ENCODE data around the gene ISM2. TPM values are rescaled to one million over a fixed set of nuclear protein-coding genes. Genes with fewer than 3 reads are reported as not detected.

Gene ISM2
- total and polyA plus RNA-seq, 2 of the 8 experiments (the other 6 are each of a cell fraction or from before 2014, with no cell fraction given), result 0.52 to 0.79 TPM

DNA sequence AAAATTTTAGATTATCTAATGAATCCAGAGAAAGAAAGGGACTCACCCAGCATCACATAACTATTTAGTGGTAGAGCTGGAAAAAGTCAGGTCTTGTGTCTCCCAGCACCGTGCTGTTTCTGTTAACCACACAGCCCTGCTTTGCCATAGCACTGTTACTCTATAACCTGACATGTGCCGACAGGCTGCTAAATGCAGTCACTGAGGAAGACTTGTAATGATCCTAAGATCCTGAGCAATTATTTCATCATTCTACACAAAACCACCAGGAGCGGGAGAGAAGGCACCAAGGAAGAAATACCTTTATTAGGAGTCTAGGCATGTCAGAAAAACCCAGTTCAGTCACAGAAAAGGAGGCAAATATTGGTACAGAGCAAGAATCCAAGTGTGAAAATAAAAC is 72.2 kb downstream of the ISM2 start:
- peaks cover 10 to 32% (median 25%) of the 10 kb centered on the region in 4 experiments for H3K36me3 ChIP-seq (ENCODE audit: control insufficient read depth in 2 of 4, insufficient read depth in 4 of 4, low read length in 3 of 4)
- peaks cover 2 to 8% (median 4%) of the 10 kb centered on the region in 4 experiments; a peak in 4 of 7 replicates for H3K4me1 ChIP-seq (replicated peaks in 1 of 4; ENCODE audit: control insufficient read depth in 3 of 4, insufficient read depth in 4 of 4, low read length in 3 of 4)
- no peak overlapping the region for H3K23ac ChIP-seq (ENCODE audit: insufficient read length)
- H3K4me2 ChIP-seq (ENCODE audit: insufficient read depth in 1 of 2, low read depth in 2 of 2, low read length in 2 of 2), result no peak overlapping the region
- no peak overlapping the region for H4K8ac ChIP-seq (ENCODE audit: extremely low read depth, insufficient read depth, low read length)
- H2BK12ac ChIP-seq (ENCODE audit: low read depth, low read length), result no peak overlapping the region
- H3K9me3 ChIP-seq (ENCODE audit: insufficient read depth in 2 of 2, low read depth in 1 of 2, low read length in 1 of 2), result no peaks in the 10 kb centered on the region
- no peaks in the 10 kb centered on the region for H4K20me1 ChIP-seq (replicated peaks in 1 of 2; ENCODE audit: control insufficient read depth in 1 of 2, insufficient read depth in 2 of 2, low read length in 2 of 2)
- WGBS, 2 experiments (ENCODE audit: extremely low coverage in 1 of 2, insufficient coverage in 1 of 2, insufficient read length in 1 of 2, insufficient replicate concordance in 2 of 2, low coverage in 1 of 2, low lambda C conversion rate in 2 of 2, missing lambda C conversion rate in 1 of 2), result 95% methylated on average over 3 of the region's 3 CpGs; no CpG with 5 or more reads in 1 of the 2 experiments
- ChIA-PET CTCF (ENCODE audit: partially characterized antibody) (interaction anchor here (0.9 to 2.2 kb wide), 5 partner anchors 28 to 181 kb away, joined by 3 to 9 read pairs (median 5); no protein-coding TSS in a partner anchor), POLR2A (ENCODE audit: partially characterized antibody) (no interaction called here)
- H3K27ac ChIP-seq (ENCODE audit: low read depth, low read length), result no peak overlapping the region
- no peak overlapping the region for H2AFZ ChIP-seq (ENCODE audit: low read length)
- no peak overlapping the region for H2BK20ac ChIP-seq (ENCODE audit: low read length)
- no peak overlapping the region for H3K4ac ChIP-seq (replicated peaks; ENCODE audit: insufficient read length, low read depth, low read length)
- no peaks in the 10 kb centered on the region for H3K79me2 ChIP-seq (ENCODE audit: control insufficient read depth in 1 of 2, insufficient read depth in 2 of 2, low read length in 2 of 2)
- no peak overlapping the region for H2BK15ac ChIP-seq (ENCODE audit: low read length)
- H2AK5ac ChIP-seq (ENCODE audit: low read depth, low read length), result no peak overlapping the region
- H3K9ac ChIP-seq (replicated peaks in 1 of 4; ENCODE audit: extremely low read depth in 1 of 4, low read depth in 3 of 4, low read length in 3 of 4), result no peak overlapping the region
- no peak overlapping the region for H3K18ac ChIP-seq (ENCODE audit: extremely low read depth, low read length)
- no peaks in the 10 kb centered on the region for H3K27me3 ChIP-seq (replicated peaks in 1 of 4; ENCODE audit: control insufficient read depth in 3 of 4, extremely low read depth in 1 of 4, insufficient read depth in 3 of 4, low read length in 3 of 4)
- H3K56ac ChIP-seq (replicated peaks; ENCODE audit: insufficient read length, low read depth, low read length), result no peak overlapping the region
- no peak overlapping the region for H4K5ac ChIP-seq (ENCODE audit: insufficient read length, low read depth, low read length)
- DNase-seq (ENCODE audit: low read depth in 1 of 2, low spot score in 2 of 2) (no peak), FAIRE-seq (no peak)
- no peak for TF ChIP-seq SP2 (IDR thresholded peaks at IDR 0.05; ENCODE audit: low read length)
- TF ChIP-seq SIN3A (conservative IDR thresholded peaks at IDR 0.05 in 1 of 2, IDR thresholded peaks at IDR 0.05 in 1 of 2; ENCODE audit: low read depth in 1 of 2, low read length in 2 of 2), result no peak
- TF ChIP-seq, protein P1, sequence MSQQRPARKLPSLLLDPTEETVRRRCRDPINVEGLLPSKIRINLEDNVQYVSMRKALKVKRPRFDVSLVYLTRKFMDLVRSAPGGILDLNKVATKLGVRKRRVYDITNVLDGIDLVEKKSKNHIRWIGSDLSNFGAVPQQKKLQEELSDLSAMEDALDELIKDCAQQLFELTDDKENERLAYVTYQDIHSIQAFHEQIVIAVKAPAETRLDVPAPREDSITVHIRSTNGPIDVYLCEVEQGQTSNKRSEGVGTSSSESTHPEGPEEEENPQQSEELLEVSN (IDR thresholded peaks at IDR 0.05), result no peak
- TF ChIP-seq EP300 (IDR thresholded peaks at IDR 0.05; ENCODE audit: borderline replicate concordance in 1 of 2, low read depth in 2 of 2, low read length in 2 of 2), result no peak
- TF ChIP-seq SP1 (IDR thresholded peaks at IDR 0.05; ENCODE audit: low read depth, low read length), result no peak
- no peak for TF ChIP-seq RAD21 (IDR thresholded peaks at IDR 0.05 in 1 of 2, conservative IDR thresholded peaks at IDR 0.05 in 1 of 2; ENCODE audit: low read depth in 2 of 2, low read length in 2 of 2)
- TF ChIP-seq MAFK (IDR thresholded peaks at IDR 0.05; ENCODE audit: low read depth, low read length), result no peak
- no peak for TF ChIP-seq FOSL1 (IDR thresholded peaks at IDR 0.05; ENCODE audit: insufficient read depth, low read depth, low read length)
- TF ChIP-seq, protein P2, sequence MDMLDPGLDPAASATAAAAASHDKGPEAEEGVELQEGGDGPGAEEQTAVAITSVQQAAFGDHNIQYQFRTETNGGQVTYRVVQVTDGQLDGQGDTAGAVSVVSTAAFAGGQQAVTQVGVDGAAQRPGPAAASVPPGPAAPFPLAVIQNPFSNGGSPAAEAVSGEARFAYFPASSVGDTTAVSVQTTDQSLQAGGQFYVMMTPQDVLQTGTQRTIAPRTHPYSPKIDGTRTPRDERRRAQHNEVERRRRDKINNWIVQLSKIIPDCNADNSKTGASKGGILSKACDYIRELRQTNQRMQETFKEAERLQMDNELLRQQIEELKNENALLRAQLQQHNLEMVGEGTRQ (IDR thresholded peaks at IDR 0.05; ENCODE audit: low read length), result no peak
- TF ChIP-seq ZNF274 (IDR thresholded peaks at IDR 0.05; ENCODE audit: borderline replicate concordance, extremely low read depth, low read length), result no peak
- no peak for TF ChIP-seq HDAC6 (IDR thresholded peaks at IDR 0.05; ENCODE audit: low read depth, low read length)
- no peak overlapping the region for H2BK5ac ChIP-seq (ENCODE audit: low read depth, low read length)
- no peaks in the 10 kb centered on the region for H3K23me2 ChIP-seq (ENCODE audit: low read depth, low read length)
- no peak overlapping the region for H4K91ac ChIP-seq (replicated peaks; ENCODE audit: insufficient read length, low read length)
- no peaks in the 10 kb centered on the region for H3K79me1 ChIP-seq (ENCODE audit: low read depth, low read length)
- no peak overlapping the region for H2BK120ac ChIP-seq (replicated peaks; ENCODE audit: low read depth, low read length)
- H3K14ac ChIP-seq (ENCODE audit: insufficient read length), result no peak overlapping the region
- no peak overlapping the region for H3K4me3 ChIP-seq (ENCODE audit: extremely low read depth in 1 of 4, insufficient read depth in 2 of 4, low read depth in 3 of 4, low read length in 4 of 4)

All from H1 (cell line).